ENCODE results near the gene RITA1. TPM values are rescaled to one million over a fixed set of nuclear protein-coding genes. Genes with fewer than 3 reads are reported as not detected.

RITA1 gene
- total RNA-seq, 2 donors from 2014 or later: 19.6 to 27.3 TPM

DNA sequence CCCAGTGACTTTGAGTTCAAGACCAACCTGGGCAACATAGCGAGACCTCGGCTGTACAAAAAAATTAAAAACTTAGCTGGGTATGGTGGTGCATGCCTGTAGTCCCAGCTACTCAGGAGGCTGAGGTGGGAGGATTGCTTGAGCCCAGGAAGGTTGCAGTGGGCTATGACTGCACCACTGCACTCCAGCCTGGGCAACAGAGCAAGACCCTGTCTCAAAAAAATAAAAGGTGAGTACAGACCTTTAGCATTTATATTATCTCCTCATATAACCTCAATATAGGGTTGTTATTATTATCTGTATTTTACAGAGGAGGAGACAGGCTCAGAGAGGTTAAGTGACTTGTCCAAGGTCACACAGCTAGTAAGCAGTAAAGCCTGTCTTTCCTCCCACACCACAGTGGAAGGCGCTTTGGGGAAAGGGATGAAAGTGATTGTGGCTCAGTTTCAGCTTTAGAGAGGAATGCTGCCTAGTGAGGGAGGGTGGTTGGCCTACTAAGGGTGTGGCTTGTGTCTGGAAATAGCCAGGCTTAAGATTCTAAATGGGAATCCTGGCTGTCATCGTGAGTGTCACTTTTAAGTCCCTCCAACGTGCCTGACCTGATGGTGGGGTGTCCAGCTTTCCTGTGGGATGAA lies 43.0 kb downstream of the RITA1 start:
- H3K9me3 Mint-ChIP-seq: no peaks in the 10 kb centered on the region
- H3K4me3 Mint-ChIP-seq: no peak overlapping the region
- H3K27me3 Mint-ChIP-seq: no peaks in the 10 kb centered on the region
- H3K36me3 Mint-ChIP-seq: no peaks in the 10 kb centered on the region
- ATAC-seq (no peak), DNase-seq (ENCODE audit: low spot score) (no peak)
- H3K27ac Mint-ChIP-seq: no peak overlapping the region
- H3K4me1 Mint-ChIP-seq (ENCODE audit: low read depth in 2 of 2): peaks cover 14 to 25% of the 10 kb centered on the region in 2 donors

DNA sequence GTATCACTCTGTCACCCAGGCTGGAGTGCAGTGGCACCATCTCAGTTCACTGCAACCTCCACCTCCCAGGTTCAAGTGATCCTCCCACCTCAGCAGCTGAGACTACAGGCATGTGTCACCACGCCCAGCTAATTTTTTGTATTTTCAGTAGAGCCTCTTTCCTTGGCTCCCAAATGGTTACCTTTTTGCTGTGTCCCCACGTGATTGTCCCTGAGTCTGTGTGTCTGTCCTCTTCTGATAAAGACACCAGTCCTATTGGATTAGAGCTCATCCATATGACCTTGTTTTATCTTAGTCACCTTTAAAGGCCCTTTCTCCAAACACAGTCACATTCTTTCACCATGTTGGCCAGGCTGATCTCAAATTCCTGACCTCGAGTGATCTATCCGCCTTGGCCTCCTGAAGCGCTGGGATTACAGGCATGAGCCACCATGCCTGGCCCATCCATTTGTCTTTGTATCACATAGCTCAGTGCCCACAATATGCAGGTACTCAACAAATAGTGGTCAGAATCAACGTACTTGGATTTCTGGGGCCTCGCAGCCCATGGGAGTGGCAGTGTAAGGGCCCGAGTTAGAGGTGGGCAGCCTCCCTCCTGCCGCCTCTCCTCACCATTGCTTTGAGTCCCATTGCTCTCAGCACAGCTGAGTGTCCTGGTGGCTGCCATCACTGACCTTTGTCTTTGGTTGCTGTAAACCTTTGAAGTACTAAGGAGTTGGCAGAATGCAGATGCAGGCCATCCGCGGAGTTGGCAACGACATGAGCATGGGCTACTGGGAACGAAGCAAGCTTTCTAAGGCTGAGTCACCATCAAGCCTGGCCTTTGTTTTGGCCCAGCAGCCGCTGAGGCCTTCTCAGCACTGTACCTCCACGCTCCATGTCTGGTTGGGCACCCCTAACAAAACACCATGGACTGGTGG lies 45.1 kb downstream of the RITA1 start:
- ATAC-seq: no peak
- peak overlapping the region; percentile 18 for H3K4me3 Mint-ChIP-seq
- peak overlapping the region; percentile 58 to 72 for H3K27ac Mint-ChIP-seq
- DNase-seq (ENCODE audit: low spot score): no peak
- H3K36me3 Mint-ChIP-seq: no peaks in the 10 kb centered on the region
- no peaks in the 10 kb centered on the region for H3K27me3 Mint-ChIP-seq
- H3K4me1 Mint-ChIP-seq (ENCODE audit: low read depth in 2 of 2): peaks cover 14 to 28% of the 10 kb centered on the region in 2 donors
- H3K9me3 Mint-ChIP-seq: no peaks in the 10 kb centered on the region

DNA sequence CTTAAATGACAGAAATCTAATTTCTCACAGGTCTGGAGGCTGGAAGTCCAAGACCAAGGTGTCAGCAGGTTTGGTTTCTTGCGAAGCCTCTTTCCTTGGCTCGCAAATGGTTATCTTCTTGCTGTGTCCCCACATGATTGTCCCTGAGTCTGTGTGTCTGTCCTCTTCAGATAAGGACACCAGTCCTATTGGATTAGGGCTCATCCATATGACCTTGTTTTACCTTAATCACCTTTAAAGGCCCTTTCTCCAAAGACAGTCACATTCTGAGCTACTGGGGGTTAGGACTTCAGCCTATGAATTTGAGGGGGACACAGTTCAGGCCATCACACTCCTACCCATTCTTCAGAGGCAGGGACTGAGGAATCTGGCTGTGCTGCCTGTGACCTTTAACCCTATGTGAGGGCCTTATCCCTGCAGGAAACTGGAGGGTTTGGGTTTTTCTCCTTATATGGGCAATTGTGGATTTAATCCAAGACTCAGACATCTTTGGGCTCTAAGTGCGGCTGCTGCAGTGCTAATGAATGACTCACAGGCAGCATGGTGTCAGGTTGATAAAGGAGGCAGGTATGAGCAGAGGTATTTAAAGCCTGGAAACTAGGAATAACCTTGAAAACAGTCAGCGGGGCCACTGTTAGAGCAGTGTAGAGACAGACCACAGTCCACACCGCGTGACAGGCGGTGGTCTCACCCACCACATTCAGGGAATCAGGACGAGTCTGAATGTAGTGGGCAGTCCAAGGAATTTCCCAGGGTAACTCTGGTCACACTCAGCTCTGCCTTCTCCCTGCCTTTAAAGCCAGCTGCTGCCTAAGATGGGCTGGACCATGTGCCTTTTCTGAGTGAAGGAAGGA lies 45.9 kb downstream of the RITA1 start:
- H3K4me1 Mint-ChIP-seq (ENCODE audit: low read depth in 2 of 2): peaks cover 14 to 29% of the 10 kb centered on the region in 2 donors
- no peaks in the 10 kb centered on the region for H3K36me3 Mint-ChIP-seq

DNA sequence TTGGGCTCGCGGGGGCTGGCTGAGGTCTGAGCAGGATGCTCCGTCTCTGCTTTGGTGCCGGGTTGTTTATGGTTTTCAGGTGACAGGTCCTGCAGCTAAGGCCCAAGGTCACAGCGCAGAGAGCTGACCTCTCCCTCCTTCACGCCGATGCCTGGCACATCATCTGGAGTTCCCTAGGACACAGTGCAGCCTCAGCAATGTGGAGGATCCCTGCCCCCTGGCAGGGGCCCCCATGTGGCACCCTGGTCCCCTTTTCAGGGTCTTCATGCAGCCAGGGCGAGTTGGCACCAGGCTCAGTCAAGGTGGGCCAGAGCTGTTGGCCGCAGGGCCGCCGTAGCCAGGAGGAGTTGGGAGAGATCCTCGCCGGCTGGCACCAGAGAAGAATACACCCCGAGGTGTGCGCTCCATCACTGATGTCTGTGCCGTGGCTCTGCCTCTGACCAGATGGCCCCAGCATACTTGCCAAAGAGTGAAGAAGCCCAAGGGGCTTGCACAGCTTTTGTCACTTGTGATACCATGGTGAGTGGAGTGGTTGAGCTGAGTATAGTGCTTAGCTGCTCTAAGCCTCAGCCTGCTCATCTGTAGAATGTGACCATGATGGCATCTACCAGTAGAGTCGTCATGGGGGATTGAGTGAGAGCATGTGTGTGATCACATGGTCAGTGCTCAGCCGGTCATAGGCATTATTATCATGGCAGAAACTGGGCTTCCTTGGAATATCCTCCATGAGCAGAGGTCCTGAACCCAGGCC lies 46.7 kb downstream of the RITA1 start:
- Mint-ChIP-seq H3K27me3 (no peaks in the 10 kb centered on the region), H3K27ac (peak overlapping the region in 1 of 2 donors; percentile 79), H3K4me3 (peak overlapping the region; percentile 74), H3K36me3 (no peaks in the 10 kb centered on the region), H3K9me3 (no peaks in the 10 kb centered on the region), H3K4me1 (ENCODE audit: low read depth in 2 of 2) (peaks cover 14 to 29% of the 10 kb centered on the region in 2 donors)
- DNase-seq (ENCODE audit: low spot score): no peak
- ATAC-seq: no peak

More for the DNA sequence above, 45.9 kb downstream of the RITA1 start:
- Mint-ChIP-seq H3K27ac (no peak overlapping the region), H3K4me3 (no peak overlapping the region), H3K27me3 (no peaks in the 10 kb centered on the region), H3K9me3 (no peaks in the 10 kb centered on the region)
- DNase-seq (ENCODE audit: low spot score): no peak
- no peak for ATAC-seq

DNA sequence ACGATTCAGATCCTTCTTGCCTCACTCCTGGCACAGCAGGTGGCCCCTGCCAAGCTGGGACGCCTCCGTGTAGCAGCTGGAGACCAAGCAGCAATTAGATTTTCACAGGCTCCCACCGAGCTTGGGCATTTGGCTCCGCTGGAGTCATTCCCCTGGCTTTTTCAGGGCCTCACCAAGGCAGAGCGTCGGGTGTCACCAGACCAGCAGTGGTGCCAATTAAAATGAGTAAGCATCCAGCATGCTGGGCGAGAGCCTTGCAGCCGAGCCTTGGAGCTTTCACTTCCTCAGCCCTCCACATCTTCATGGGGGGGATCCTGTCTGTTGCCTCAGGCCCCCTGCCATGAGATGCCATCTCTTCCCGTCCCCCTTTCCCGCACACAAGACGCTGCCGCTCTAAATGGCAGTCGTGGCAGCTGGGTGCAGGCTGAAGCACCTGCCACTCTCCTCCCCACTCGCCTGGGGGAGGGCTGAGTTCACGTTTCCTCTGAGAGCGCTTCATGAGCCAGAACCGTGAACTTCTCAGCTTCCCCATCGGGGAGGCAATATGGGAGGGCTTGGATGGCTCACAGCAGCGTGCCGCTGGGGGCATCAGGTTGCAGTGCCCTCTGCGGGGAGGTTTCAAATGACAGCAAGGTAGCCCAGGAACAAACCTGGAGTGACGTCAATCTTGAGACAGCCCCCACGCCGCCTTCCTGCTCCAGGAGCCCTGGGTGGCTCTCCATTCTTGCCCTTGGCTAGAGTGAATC lies 47.5 kb downstream of the RITA1 start:
- ATAC-seq: peak; percentile 74 to 80
- Mint-ChIP-seq H3K9me3 (no peaks in the 10 kb centered on the region), H3K4me1 (ENCODE audit: low read depth in 2 of 2) (peaks cover 14 to 29% of the 10 kb centered on the region in 2 donors), H3K36me3 (no peaks in the 10 kb centered on the region), H3K27me3 (no peaks in the 10 kb centered on the region), H3K4me3 (peak overlapping the region; percentile 74), H3K27ac (peak overlapping the region; percentile 44 to 79)
- peak; percentile 65 for DNase-seq (ENCODE audit: low spot score)

DNA sequence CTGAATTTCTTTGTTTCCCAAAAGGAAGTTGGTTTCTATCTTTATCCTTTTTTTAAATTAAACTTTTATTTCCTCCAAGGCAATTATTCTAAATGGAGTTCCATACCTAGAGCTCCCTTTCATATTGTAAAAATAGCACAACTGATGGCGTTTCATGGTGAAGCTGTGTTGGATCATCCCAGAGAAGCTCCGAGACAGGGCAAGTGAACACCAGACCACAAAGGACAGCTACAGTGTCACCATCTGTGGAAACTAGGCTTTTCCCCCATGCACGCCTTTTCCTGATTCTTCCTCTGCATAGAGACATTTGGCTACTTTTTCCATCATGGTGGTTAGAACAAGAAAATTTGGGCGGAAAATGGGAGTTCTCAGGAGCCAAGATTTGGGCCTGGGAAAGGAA lies 48.4 kb downstream of the RITA1 start:
- H3K9me3 Mint-ChIP-seq: no peaks in the 10 kb centered on the region
- H3K27ac Mint-ChIP-seq: peak overlapping the region in 1 of 2 donors; percentile 44
- no peak overlapping the region for H3K4me3 Mint-ChIP-seq
- no peaks in the 10 kb centered on the region for H3K27me3 Mint-ChIP-seq
- no peak for DNase-seq (ENCODE audit: low spot score)
- no peaks in the 10 kb centered on the region for H3K36me3 Mint-ChIP-seq
- H3K4me1 Mint-ChIP-seq (ENCODE audit: low read depth in 2 of 2): peaks cover 14 to 26% of the 10 kb centered on the region in 2 donors
- no peak for ATAC-seq

DNA sequence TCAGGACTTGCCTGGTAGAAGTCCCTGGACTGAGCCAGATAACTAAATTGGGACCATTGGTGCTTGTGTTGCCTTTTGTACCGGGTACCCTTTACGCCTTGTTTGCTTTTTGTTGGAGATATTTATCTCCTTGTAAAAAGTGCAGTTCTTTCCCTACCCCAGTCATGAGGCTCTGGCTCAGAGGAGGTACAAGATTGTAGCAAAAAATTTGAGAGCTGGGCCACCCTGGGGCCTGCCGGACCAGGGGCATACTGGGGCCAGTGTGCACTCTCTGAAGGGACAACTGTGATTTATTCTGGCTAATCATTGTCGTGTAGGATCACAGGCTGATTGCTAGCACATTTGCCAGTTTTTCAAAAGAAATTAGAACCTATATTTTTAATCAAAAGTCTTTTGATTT lies 49.0 kb downstream of the RITA1 start:
- ATAC-seq: no peak
- Mint-ChIP-seq H3K36me3 (no peaks in the 10 kb centered on the region), H3K4me3 (no peak overlapping the region), H3K27ac (no peak overlapping the region), H3K4me1 (ENCODE audit: low read depth in 2 of 2) (peaks cover 14 to 25% of the 10 kb centered on the region in 2 donors), H3K27me3 (no peaks in the 10 kb centered on the region), H3K9me3 (no peaks in the 10 kb centered on the region)
- no peak for DNase-seq (ENCODE audit: low spot score)

DNA sequence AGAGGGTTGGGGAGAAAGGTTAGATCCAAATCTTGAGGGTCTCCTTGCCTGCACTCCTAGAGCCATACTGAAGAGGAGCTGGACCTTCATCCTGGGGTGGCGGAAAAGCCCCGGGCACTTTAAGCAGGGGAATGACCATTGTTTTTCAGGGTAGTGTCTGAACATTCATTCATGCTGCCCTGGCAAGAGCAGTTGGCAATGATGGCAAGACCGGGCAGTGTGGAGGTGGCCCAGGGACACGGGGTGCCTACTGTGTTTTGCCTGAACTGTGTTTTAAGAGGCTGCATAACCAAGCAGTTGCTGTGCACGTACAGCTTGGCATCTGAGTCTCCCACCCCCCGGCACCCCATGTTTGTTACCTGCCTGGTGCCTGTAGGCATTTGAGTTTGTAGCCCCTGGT lies 50.5 kb downstream of the RITA1 start:
- Mint-ChIP-seq H3K27ac (peak overlapping the region in 1 of 2 donors; percentile 16), H3K4me1 (ENCODE audit: low read depth in 2 of 2) (peaks cover 4 to 14% of the 10 kb centered on the region in 2 donors), H3K9me3 (no peaks in the 10 kb centered on the region), H3K36me3 (no peaks in the 10 kb centered on the region), H3K27me3 (no peaks in the 10 kb centered on the region), H3K4me3 (no peak overlapping the region)
- ATAC-seq (no peak), DNase-seq (ENCODE audit: low spot score) (no peak)

DNA sequence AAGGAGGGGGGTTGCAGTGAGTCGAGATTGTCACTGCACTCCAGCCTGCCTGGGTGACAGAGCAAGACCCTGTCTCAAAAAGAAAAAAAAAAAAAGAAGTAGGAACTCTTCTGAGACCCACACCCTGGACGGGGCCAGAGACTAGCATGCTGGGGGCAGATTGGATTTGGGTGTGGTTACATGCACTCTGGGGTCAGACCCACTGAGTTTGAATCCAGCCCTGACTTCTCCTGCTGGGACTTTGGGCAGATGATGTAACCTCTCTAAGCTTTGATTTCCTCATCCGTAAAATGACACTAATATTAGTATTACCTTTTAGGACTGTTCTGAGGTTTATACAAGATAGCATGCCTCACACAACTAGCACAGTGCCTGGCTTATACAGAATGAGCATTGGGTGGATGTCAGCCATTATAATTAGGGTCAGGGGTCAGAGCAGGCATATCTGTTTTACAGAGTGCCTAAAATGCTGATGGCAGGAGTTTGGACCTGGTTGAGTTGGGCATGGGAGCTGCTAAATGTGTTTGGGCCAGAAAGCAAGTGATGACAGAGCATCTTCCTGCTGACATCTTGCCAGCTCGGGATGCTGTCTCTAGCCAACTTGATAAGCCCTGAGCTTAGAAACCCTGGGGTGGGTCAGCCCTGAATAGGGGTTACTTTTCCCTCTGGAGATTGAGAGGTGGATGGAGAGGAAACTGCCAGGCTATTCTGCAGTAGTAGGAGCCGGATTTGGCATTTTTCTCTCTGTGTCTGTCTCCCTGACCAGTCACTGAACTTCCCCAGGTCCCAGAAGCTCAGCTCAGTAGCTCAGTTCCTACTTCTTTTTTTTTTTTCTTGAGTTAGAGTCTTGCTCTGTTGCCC lies 51.2 kb downstream of the RITA1 start:
- H3K4me1 Mint-ChIP-seq (ENCODE audit: low read depth in 2 of 2): peaks cover 4 to 14% of the 10 kb centered on the region in 2 donors
- no peak overlapping the region for H3K4me3 Mint-ChIP-seq
- DNase-seq (ENCODE audit: low spot score): no peak
- no peak for ATAC-seq
- H3K9me3 Mint-ChIP-seq: no peaks in the 10 kb centered on the region
- H3K27me3 Mint-ChIP-seq: no peaks in the 10 kb centered on the region
- H3K36me3 Mint-ChIP-seq: no peaks in the 10 kb centered on the region
- H3K27ac Mint-ChIP-seq: peak overlapping the region in 1 of 2 donors; percentile 16

DNA sequence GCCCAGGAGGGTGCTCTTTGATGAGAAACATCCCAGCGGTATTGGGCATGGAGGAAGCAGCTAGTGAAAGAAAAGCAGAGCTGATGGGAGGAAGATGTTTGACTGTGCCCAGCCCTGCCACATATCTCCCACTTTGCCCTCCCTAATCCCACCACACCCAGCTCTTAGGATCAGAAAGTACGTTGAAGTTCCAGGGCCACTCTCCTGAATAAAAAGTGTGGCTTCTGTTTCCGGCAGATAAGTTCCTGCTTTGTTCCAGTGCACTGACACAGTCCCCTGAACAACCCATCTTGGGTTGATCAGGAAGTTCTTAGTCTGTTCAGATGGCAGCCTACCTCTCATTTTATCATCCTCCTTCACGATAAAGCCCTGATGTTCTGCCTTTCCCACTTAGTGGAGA lies 52.2 kb downstream of the RITA1 start:
- Mint-ChIP-seq H3K36me3 (no peaks in the 10 kb centered on the region), H3K9me3 (no peaks in the 10 kb centered on the region), H3K27me3 (no peaks in the 10 kb centered on the region), H3K27ac (no peak overlapping the region), H3K4me1 (ENCODE audit: low read depth in 2 of 2) (peaks cover under 1 to 11% of the 10 kb centered on the region in 2 donors), H3K4me3 (no peak overlapping the region)
- ATAC-seq (no peak), DNase-seq (ENCODE audit: low spot score) (no peak)

DNA sequence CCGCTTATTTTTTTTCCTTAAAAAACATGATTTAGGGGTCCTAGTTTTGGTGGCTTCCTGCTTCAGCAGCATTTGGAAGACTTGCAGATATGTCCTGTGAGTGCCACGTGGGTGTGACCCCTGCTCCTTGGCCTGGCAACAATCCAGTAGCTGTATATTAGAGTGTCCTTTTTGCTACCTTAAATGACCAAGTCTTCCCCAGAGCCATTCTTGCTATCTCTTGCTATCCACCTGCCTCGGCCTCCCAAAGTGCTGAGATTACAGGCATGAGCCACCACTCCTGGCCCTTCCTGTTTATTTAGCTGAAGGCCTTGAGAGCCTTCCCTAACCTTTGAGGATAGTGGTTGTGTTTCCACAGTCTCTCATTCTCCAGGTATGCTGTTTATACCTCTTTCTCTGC lies 52.8 kb downstream of the RITA1 start:
- Mint-ChIP-seq H3K4me3 (no peak overlapping the region), H3K9me3 (no peaks in the 10 kb centered on the region), H3K36me3 (no peaks in the 10 kb centered on the region), H3K4me1 (ENCODE audit: low read depth in 2 of 2) (peaks cover 0 to 7% of the 10 kb centered on the region in 2 donors), H3K27me3 (no peaks in the 10 kb centered on the region), H3K27ac (no peak overlapping the region)
- no peak for DNase-seq (ENCODE audit: low spot score)
- ATAC-seq: no peak

DNA sequence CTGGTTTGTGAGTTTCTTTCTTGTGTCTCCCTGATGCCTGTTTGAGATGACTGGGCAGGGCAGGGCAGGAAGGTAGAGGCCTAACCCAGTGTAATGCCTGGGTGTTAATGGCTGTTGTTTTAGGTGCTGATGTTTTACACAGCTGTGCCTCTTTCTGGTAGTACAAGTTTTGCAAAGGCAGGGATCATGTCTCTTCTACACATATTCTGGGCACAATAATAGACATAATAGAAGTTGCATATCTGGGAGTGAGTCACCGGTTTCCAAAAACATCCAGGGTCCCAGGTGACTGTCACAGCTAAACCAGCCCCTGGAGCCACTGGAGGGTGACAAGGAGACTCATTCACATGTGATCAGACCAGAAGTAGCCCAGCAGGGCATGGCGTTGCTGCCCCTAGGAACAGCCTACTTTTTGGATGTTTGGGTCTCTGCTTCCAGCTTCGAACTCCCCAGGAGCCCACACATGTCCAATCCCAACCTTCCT lies 53.8 kb downstream of the RITA1 start:
- DNase-seq (ENCODE audit: low spot score) (no peak), ATAC-seq (no peak)
- H3K27me3 Mint-ChIP-seq: no peaks in the 10 kb centered on the region
- no peaks in the 10 kb centered on the region for H3K36me3 Mint-ChIP-seq
- no peak overlapping the region for H3K4me3 Mint-ChIP-seq
- no peak overlapping the region for H3K27ac Mint-ChIP-seq
- H3K4me1 Mint-ChIP-seq (ENCODE audit: low read depth in 2 of 2): peaks cover 0 to 3% of the 10 kb centered on the region in 2 donors
- H3K9me3 Mint-ChIP-seq: no peaks in the 10 kb centered on the region

Measured in natural killer cell treated with Interleukin-12 subunit alpha and Interleukin-12 subunit beta and Interleukin-15 and Interleukin-18, amount 100 ng/mL, for 72 hours (primary cell).